Measurements from ENCODE around the gene RGS14. TPM values are rescaled to one million over a fixed set of nuclear protein-coding genes. Genes with fewer than 3 reads are reported as not detected.
"Not testable (repeated sequence)": the region's sequence is repeated elsewhere in the genome, so short reads cannot be mapped to it uniquely, and the experiment has no call there.

Gene RGS14
- total and polyA plus RNA-seq, 12 donors = 2.2 to 9.6 (median 4.1) TPM

GRCh38 chr5:177409043-177409801 lies 51.5 kb downstream of the RGS14 start, which contains the start of gene F12:
Gene F12 (minus strand): TSS chr5:177409564. CDS start chr5:177409527, 37 bp downstream.
- no peak for TF ChIP-seq CTCF (IDR thresholded peaks at IDR 0.05)
- WGBS, 2 donors = 89% methylated on average over 9 of the region's 9 CpGs
- H3K27me3 ChIP-seq = peaks cover 0 to 43% (median 9%) of the 10 kb centered on the region in 7 donors
- no peak within 1 kb of the TSS for H3K4me3 ChIP-seq
- intact Hi-C loops (cut with DNase I) = loop anchor here in 2 of 10 donors (5.0 kb wide), 1 partner anchor 43 kb away; no protein-coding TSS in a partner anchor
- no peaks in the 10 kb centered on the region for H3K9me3 ChIP-seq
- peaks cover 3 to 33% (median 7%) of the 10 kb centered on the region in 9 donors for H3K4me1 ChIP-seq
- DNase-seq (no peak), ATAC-seq (no peak)
- no peak within 1 kb of the TSS for H3K27ac ChIP-seq
- no peaks in the 10 kb centered on the region for H3K36me3 ChIP-seq

- no peak for TF ChIP-seq CTCF (IDR thresholded peaks at IDR 0.05)
- no peak for ATAC-seq
- H3K27ac ChIP-seq = peak overlapping the region in 1 of 10 donors; percentile 5
- no peak overlapping the region for H3K4me3 ChIP-seq
- H3K27me3 ChIP-seq = peaks cover 0 to 31% (median 0%) of the 10 kb centered on the region in 7 donors
- no peak for DNase-seq
- 82 to 83% methylated on average over 3 of the region's 3 CpGs for WGBS, 2 donors
- intact Hi-C loops (cut with DNase I) = no loop called here
- H3K4me1 ChIP-seq = peaks cover 0 to 23% (median 0%) of the 10 kb centered on the region in 9 donors
- H3K9me3 ChIP-seq = no peaks in the 10 kb centered on the region
- no peaks in the 10 kb centered on the region for H3K36me3 ChIP-seq
Measured at GRCh38 chr5:177410575-177410974, 52.9 kb downstream of the RGS14 start.

- Histone ChIP-seq H3K4me1 (peaks cover 0 to 23% (median 0%) of the 10 kb centered on the region in 9 donors), H3K27ac (peak overlapping the region in 1 of 10 donors; percentile 59), H3K27me3 (peaks cover 0 to 21% (median 0%) of the 10 kb centered on the region in 7 donors), H3K36me3 (no peaks in the 10 kb centered on the region), H3K4me3 (no peak overlapping the region), H3K9me3 (no peaks in the 10 kb centered on the region)
- 86 to 87% methylated on average over 8 of the region's 8 CpGs for WGBS, 2 donors
- DNase-seq = no peak
- ATAC-seq = no peak
- TF ChIP-seq CTCF (IDR thresholded peaks at IDR 0.05) = no peak
- intact Hi-C loops (cut with DNase I) = no loop called here
Measured at GRCh38 chr5:177412603-177413233, 55.0 kb downstream of the RGS14 start.

GRCh38 chr5:177414481-177414880 lies 56.8 kb downstream of the RGS14 start:
- TF ChIP-seq CTCF (IDR thresholded peaks at IDR 0.05) = no peak

GRCh38 chr5:177417081-177417480 lies 59.4 kb downstream of the RGS14 start:
- WGBS, 2 donors = 87 to 89% methylated on average over 6 of the region's 6 CpGs
- DNase-seq; H3K27me3 ChIP-seq; H3K4me3 ChIP-seq; intact Hi-C loops (cut with DNase I); H3K36me3 ChIP-seq; H3K9me3 ChIP-seq; H3K27ac ChIP-seq; ATAC-seq: not testable (repeated sequence)
- peaks cover 0 to 23% (median 0%) of the 10 kb centered on the region in 9 donors for H3K4me1 ChIP-seq

More at GRCh38 chr5:177414481-177414880, 56.8 kb downstream of the RGS14 start:
- Histone ChIP-seq H3K27ac (no peak overlapping the region), H3K9me3 (no peaks in the 10 kb centered on the region), H3K4me3 (no peak overlapping the region), H3K27me3 (peaks cover 0 to 12% (median 0%) of the 10 kb centered on the region in 7 donors), H3K36me3 (no peaks in the 10 kb centered on the region), H3K4me1 (peaks cover 0 to 23% (median 0%) of the 10 kb centered on the region in 9 donors)
- intact Hi-C loops (cut with DNase I) = no loop called here
- WGBS, 2 donors = 81 to 82% methylated on average over 3 of the region's 3 CpGs
- DNase-seq (no peak), ATAC-seq (no peak)
